Activated naive CD4-positive, alpha-beta T cell treated with anti-CD3 and anti-CD28 coated beads for 36 hours (primary cell): ENCODE results near the gene SLC47A1. TPM values are rescaled to one million over a fixed set of nuclear protein-coding genes. Genes with fewer than 3 reads are reported as not detected.
"Not testable (repeated sequence)": the region's sequence is repeated elsewhere in the genome, so short reads cannot be mapped to it uniquely, and the experiment has no call there.

Experiments used
- CTCF ChIA-PET: fragments of 350-600 bp; sonication (Branson Sonifier 250); formaldehyde crosslinking; loops from one replicate; lab custom pipeline; 2021; ENCODE audit warnings: antibody characterized with exemption; lab: Charles Lee
- DNase-seq: peaks from one replicate; pipeline ENCODE4 v3.0.0-alpha.2; 2020
- H3K27ac Mint-ChIP-seq: one replicate; pipeline ENCODE4 v1.8.0; 2021; ENCODE audit warnings: mild to moderate bottlenecking, mixed read lengths
- H3K27me3 Mint-ChIP-seq: one replicate; pipeline ENCODE4 v1.8.0; 2021; ENCODE audit warnings: low read depth, mixed read lengths
- H3K36me3 Mint-ChIP-seq: one replicate; pipeline ENCODE4 v1.8.0; 2021; ENCODE audit warnings: low read depth, mixed read lengths
- H3K4me1 Mint-ChIP-seq: one replicate; pipeline ENCODE4 v1.8.0; 2021; ENCODE audit warnings: low read depth, mixed read lengths
- H3K4me3 Mint-ChIP-seq: one replicate; pipeline ENCODE4 v1.8.0; 2021; ENCODE audit warnings: mild to moderate bottlenecking, moderate library complexity, mixed read lengths
- H3K9me3 Mint-ChIP-seq: one replicate; pipeline ENCODE4 v1.8.0; 2021; ENCODE audit warnings: mixed read lengths
- intact Hi-C: fragments of 100-400 bp; cut with micrococcal nuclease; formaldehyde crosslinking; loops from one replicate; pipeline ENCODE4 v1.15.1; 2023
- total RNA-seq, 2 experiments: library from RNA; stranded (reverse); gene quantifications; one replicate each; pipeline ENCODE4 v1.2.3, GENCODE V29; 2021

Gene SLC47A1
- total RNA-seq, 2 experiments from 2014 or later = 0.30 to 0.33 TPM

DNA sequence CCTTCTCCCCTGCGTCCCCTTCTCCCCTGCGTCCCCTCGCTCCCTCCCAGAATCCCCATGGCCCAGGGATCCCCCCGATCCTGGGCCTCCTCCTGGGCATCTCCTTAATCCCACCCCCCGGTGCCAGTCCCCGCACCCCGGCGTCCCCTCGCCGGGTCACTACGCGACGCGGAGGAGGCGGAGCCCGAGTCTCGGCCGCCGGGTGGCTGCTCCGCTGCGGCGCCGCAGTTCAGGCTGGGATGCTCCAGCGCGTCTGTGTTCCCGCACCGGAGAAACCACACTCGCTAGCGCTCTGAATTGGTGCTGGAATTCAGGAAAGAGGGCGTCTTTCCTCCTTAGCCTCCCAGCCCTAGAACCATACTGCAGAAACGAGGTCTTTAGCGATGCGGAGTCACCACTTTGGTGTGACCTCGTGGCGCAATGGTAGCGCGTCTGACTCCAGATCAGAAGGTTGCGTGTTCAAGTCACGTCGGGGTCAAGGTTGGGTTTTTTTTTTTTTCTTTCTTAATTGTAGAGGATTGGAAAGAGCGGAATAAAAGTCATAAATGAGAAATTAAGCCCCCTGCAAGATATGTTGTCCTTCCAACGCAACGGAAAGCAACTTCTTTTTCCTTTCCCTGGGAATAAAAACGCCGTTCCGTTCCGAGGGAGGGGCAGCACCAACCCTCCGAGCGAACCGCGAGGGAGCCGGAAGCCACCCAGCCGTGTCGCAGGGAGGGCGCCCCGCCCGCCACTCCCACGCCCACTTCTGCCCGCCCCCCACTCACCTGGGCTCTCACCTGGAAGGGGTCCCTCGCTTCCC lies 25.7 kb upstream of the SLC47A1 start:
- Mint-ChIP-seq H3K9me3 (no peaks in the 10 kb centered on the region), H3K27ac (peak overlapping the region; percentile 93), H3K36me3 (peaks cover 3% of the 10 kb centered on the region), H3K4me3 (peak overlapping the region; percentile 80), H3K27me3 (peaks cover 3% of the 10 kb centered on the region), H3K4me1 (peaks cover 7% of the 10 kb centered on the region)
- intact Hi-C loops = loop anchor here (1.0 to 5.0 kb wide), 3 partner anchors 131 to 469 kb away; partner anchors contain the start of genes AKAP10, B9D1 and MAPK7
- DNase-seq = peak; percentile 90
- CTCF ChIA-PET = no interaction called here

DNA sequence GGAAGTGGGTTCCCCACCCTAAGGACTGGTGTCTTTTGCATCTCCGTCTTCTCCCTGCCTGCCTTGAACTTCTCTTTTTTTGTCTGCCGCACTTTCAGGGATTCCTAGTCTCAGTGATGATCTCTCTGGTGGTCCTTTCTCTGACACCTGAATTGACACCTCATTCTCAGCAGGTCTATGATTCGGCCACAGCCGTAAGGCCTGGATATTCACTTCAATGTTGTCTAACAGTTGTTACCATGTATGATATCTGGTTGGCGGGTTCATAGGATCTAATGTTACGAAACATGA lies 25.1 kb upstream of the SLC47A1 start:
- CTCF ChIA-PET = no interaction called here
- intact Hi-C loops = loop anchor here (2.0 to 5.0 kb wide), 2 partner anchors 131 to 468 kb away; partner anchors contain the start of genes AKAP10 and MAPK7
- Mint-ChIP-seq H3K4me3 (peak overlapping the region; percentile 80), H3K36me3 (peaks cover 3% of the 10 kb centered on the region), H3K4me1 (peaks cover 7% of the 10 kb centered on the region), H3K27ac (peak overlapping the region; percentile 79), H3K9me3 (no peaks in the 10 kb centered on the region), H3K27me3 (peaks cover 3% of the 10 kb centered on the region)
- DNase-seq = no peak

DNA sequence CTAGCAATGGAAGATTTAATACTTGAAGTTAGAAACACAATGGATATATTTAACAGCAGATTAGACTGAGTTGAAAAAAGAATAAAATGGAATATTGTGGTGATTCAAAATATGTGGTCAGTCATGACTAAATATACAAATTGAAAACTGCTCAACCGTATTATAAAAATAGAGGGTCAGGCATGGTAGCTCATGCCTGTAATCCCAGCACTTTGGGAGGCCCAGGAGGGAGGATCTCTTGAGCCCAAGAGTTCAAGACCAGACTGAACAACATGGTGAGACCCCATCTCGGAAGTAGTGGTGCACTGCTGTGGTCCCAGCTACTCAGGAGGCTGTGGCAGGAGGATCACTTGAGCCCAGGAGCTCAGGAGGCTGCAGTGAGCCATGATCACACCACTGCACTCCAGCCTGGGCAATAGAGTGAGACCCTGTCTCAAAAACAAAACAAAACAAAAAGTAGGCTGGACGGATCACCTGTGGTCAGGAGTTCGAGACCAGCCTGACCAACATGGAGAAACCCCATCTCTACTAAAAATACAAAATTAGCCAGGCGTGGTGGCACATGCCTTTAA lies 24.3 kb upstream of the SLC47A1 start:
- not testable (repeated sequence) for H3K36me3 Mint-ChIP-seq, H3K4me1 Mint-ChIP-seq, H3K9me3 Mint-ChIP-seq, H3K27ac Mint-ChIP-seq, H3K4me3 Mint-ChIP-seq, DNase-seq, H3K27me3 Mint-ChIP-seq
- CTCF ChIA-PET = interaction anchor here (0.6 kb wide), 1 partner anchor 15 kb away, joined by 3 read pairs; no protein-coding TSS in a partner anchor
- intact Hi-C loops = loop anchor here (2.0 to 5.0 kb wide), 2 partner anchors 132 to 467 kb away; partner anchors contain the start of genes AKAP10 and MAPK7

DNA sequence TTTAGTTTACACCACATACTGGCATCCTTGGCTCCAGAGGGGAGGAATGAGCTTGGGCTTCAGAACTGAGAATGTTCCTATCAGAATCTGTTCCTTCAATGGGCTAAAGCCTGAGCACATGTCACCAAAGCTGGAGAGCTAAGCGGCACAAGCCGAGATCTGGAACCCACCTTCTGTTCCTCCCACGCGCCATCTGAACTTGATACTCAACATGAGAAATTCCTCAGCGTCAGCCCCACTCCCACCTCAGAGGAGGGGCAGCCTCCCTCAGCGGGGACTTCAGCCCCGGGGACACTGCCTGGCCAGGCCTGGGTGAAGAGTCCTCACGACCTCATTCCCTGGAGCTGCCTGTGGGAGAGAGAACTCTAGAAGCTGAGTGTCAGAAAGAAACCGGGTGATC lies 22.8 kb upstream of the SLC47A1 start:
- no peak overlapping the region for H3K4me3 Mint-ChIP-seq
- CTCF ChIA-PET = interaction anchor here (1.5 to 4.2 kb wide), 2 partner anchors 138 to 253 kb away, joined by 3 to 75 read pairs; partner anchors contain the start of gene ALDH3A2
- intact Hi-C loops = no loop called here
- peaks cover 3% of the 10 kb centered on the region for H3K27me3 Mint-ChIP-seq
- DNase-seq = no peak
- H3K36me3 Mint-ChIP-seq = peaks cover 3% of the 10 kb centered on the region
- H3K4me1 Mint-ChIP-seq = peaks cover 7% of the 10 kb centered on the region
- no peaks in the 10 kb centered on the region for H3K9me3 Mint-ChIP-seq
- no peak overlapping the region for H3K27ac Mint-ChIP-seq

DNA sequence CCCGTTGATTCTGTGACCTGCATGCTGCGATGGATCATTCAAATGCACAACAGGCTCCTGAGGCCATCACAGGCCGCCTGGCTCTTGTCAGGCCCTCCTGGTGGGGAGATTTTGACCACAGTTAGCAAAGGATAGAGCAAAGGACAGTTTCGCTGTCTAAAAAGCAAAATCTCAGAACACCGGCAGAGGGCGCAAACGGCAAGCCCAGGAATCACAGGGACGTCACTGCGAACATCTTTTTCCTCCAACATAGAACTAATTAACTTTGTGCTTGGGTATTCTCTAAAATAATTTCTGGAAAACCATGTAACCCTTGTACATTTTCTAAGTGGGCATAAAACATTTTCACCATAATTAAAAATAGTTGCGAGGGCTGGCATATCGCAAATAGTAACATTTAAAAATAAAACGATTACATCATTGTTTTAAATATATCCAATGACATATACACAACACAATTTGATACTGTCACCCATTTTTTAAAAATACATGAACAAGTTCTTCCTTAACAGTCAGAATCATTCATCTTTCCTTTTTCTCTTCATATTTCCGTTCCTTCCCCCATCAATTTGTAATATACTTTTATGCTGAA lies 19.7 kb upstream of the SLC47A1 start:
- peak; percentile 80 for DNase-seq
- H3K9me3 Mint-ChIP-seq = no peaks in the 10 kb centered on the region
- H3K27me3 Mint-ChIP-seq = no peaks in the 10 kb centered on the region
- no peaks in the 10 kb centered on the region for H3K4me1 Mint-ChIP-seq
- intact Hi-C loops = loop anchor here (1.0 kb wide), 3 partner anchors 132 to 252 kb away; no protein-coding TSS in a partner anchor
- no peak overlapping the region for H3K27ac Mint-ChIP-seq
- CTCF ChIA-PET = interaction anchor here (0.7 to 4.2 kb wide), 14 partner anchors 20 to 257 kb away, joined by 3 to 75 read pairs (median 4); partner anchors contain the start of genes ALDH3A2 and SLC47A1
- no peaks in the 10 kb centered on the region for H3K36me3 Mint-ChIP-seq
- no peak overlapping the region for H3K4me3 Mint-ChIP-seq

DNA sequence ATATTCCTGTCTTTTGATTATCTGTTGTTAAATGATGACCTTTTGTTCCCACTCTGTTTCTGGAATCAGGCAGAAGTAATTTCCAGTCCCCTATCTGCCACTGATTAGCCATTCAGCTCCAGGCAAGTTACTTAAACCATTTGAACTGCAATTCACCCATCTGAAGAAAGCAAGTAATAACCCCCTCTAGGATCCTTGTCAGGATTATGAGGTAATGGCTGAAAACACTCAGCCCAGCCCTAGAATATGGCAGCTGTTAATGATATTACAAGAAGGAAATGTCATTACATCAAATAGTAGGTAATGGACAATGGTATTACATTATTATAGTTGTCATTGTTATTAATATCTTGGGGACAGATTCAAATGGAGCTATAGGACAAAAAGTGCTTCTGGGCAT lies 16.0 kb upstream of the SLC47A1 start:
- intact Hi-C loops = no loop called here
- Mint-ChIP-seq H3K27me3 (no peaks in the 10 kb centered on the region), H3K4me1 (peaks cover 12% of the 10 kb centered on the region), H3K4me3 (no peak overlapping the region), H3K36me3 (no peaks in the 10 kb centered on the region), H3K9me3 (no peaks in the 10 kb centered on the region), H3K27ac (no peak overlapping the region)
- DNase-seq = no peak
- CTCF ChIA-PET = interaction anchor here (2.5 to 3.9 kb wide), 2 partner anchors 245 to 249 kb away, joined by 19 to 20 read pairs; no protein-coding TSS in a partner anchor

DNA sequence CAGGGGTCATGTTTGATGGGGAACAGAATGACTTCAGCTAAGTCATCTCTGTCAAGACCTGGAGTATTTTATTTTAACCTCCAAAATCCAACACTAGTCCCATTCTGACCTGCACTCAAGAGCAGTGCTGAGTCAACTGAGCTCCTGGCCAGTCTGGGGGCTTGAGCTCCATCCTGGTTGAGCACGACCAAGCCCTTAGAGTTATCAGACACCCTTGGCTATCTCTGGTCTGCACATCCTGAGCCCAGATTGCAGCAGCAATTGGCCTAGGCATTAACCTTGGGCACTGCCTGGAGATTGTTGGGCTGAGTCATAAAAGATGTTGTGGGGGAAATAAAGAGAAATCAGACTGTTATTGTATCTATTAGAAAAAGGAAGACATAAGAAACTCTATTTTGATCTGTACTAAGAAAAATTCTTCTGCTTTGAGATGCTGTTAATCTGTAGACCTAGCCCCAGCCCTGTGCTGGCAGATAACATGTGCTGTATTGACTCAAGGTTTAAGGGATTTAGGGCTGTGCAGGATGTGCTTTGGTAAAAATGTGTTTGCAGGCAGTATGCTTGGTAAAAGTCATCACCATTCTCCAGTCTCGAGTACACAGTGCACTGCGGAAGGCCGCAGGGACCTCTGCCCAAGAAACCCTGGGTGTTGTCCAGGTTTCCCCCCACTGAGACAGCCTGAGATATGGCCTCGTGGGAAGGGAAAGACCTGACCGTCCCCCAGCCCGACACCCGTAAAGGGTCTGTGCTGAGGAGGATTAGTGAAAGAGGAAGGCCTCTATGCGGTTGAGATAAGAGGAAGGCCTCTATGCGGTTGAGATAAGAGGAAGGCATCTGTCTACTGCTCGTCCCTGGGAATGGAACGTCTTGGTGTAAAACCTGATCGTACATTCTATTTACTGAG lies 14.0 kb upstream of the SLC47A1 start:
- CTCF ChIA-PET = interaction anchor here (1.0 kb wide), 1 partner anchor 247 kb away, joined by 3 read pairs; no protein-coding TSS in a partner anchor
- not testable (repeated sequence) for H3K27me3 Mint-ChIP-seq, H3K9me3 Mint-ChIP-seq, H3K4me3 Mint-ChIP-seq, DNase-seq, H3K27ac Mint-ChIP-seq, H3K36me3 Mint-ChIP-seq
- intact Hi-C loops = loop anchor here (10.0 kb wide), 1 partner anchor 55 kb away; no protein-coding TSS in a partner anchor
- peaks cover 12% of the 10 kb centered on the region for H3K4me1 Mint-ChIP-seq

DNA sequence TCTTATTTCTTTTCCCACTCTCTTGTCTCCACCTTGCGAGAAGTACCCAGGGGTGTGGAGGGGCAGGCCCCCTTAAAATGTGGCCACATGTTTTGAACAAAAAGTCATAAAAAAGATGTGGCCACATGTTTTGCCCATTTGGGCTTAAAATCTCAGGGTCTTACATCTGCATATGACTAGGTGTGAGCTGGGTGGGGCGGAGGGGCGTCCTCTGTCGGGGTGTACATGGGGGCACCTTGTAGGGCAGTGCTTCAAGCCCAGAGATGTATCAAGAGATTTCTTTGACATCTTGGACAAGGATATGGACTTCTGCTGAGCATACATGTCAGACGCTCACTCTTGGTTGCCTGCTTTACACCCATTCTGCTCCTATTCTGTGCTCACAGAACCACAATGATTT lies 13.0 kb upstream of the SLC47A1 start:
- DNase-seq = no peak
- no peak overlapping the region for H3K27ac Mint-ChIP-seq
- peaks cover 12% of the 10 kb centered on the region for H3K4me1 Mint-ChIP-seq
- H3K4me3 Mint-ChIP-seq = no peak overlapping the region
- CTCF ChIA-PET = interaction anchor here (1.9 kb wide), 1 partner anchor 243 kb away, joined by 10 read pairs; no protein-coding TSS in a partner anchor
- no peaks in the 10 kb centered on the region for H3K27me3 Mint-ChIP-seq
- no peaks in the 10 kb centered on the region for H3K9me3 Mint-ChIP-seq
- no peaks in the 10 kb centered on the region for H3K36me3 Mint-ChIP-seq
- intact Hi-C loops = loop anchor here (10.0 kb wide), 1 partner anchor 54 kb away; no protein-coding TSS in a partner anchor

DNA sequence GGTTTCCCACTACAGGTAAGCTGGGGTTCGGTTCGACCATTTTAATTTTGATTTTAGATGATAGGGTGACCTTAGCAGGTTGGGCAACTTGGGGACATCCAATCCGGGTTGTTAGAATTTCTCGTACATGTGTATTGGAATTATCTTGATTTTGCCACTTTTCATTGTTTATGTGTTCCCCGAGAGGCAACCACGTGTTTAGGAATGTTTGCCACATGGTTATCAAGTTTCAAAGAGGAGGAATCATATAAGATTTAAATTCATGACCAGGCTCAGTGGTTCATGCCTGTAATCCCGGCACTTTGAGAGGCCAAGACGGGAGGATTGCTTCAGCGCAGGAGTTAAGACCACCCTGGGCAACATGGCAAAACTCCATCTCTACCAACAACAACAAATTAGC lies 10.0 kb upstream of the SLC47A1 start:
- intact Hi-C loops = loop anchor here (10.0 kb wide), 1 partner anchor 51 kb away; no protein-coding TSS in a partner anchor
- CTCF ChIA-PET = no interaction called here
- peaks cover 12% of the 10 kb centered on the region for H3K4me1 Mint-ChIP-seq
- H3K36me3 Mint-ChIP-seq = no peaks in the 10 kb centered on the region
- H3K27me3 Mint-ChIP-seq = peaks cover 5% of the 10 kb centered on the region
- no peak overlapping the region for H3K4me3 Mint-ChIP-seq
- no peaks in the 10 kb centered on the region for H3K9me3 Mint-ChIP-seq
- no peak for DNase-seq
- H3K27ac Mint-ChIP-seq = no peak overlapping the region

DNA sequence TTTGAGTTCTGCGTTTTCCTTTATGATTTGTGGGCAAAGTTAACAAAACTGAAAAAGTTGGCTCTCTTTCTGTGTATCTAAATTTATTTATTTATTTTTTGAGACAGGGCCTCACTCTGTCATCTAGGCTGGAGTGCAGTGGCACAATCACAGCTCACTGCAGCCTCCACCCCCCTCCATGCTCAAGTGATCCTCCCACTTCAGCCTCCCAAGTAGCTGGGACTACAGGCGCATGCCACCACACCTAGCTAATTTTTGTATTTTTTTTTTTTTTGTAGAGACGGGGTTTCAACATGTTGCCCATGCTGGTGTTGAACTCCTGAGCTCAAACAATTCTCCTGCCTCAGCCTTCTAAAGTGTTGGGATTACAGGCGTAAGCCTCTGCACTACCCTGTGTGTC lies 6.7 kb upstream of the SLC47A1 start:
- not testable (repeated sequence) for H3K9me3 Mint-ChIP-seq, H3K36me3 Mint-ChIP-seq, DNase-seq, H3K27ac Mint-ChIP-seq, H3K4me1 Mint-ChIP-seq, H3K4me3 Mint-ChIP-seq
- peaks cover 11% of the 10 kb centered on the region for H3K27me3 Mint-ChIP-seq
- intact Hi-C loops = loop anchor here (10.0 kb wide), 1 partner anchor 48 kb away; no protein-coding TSS in a partner anchor
- CTCF ChIA-PET = interaction anchor here (0.6 to 1.0 kb wide), 3 partner anchors 11 to 305 kb away, joined by 3 to 4 read pairs (median 4); no protein-coding TSS in a partner anchor

DNA sequence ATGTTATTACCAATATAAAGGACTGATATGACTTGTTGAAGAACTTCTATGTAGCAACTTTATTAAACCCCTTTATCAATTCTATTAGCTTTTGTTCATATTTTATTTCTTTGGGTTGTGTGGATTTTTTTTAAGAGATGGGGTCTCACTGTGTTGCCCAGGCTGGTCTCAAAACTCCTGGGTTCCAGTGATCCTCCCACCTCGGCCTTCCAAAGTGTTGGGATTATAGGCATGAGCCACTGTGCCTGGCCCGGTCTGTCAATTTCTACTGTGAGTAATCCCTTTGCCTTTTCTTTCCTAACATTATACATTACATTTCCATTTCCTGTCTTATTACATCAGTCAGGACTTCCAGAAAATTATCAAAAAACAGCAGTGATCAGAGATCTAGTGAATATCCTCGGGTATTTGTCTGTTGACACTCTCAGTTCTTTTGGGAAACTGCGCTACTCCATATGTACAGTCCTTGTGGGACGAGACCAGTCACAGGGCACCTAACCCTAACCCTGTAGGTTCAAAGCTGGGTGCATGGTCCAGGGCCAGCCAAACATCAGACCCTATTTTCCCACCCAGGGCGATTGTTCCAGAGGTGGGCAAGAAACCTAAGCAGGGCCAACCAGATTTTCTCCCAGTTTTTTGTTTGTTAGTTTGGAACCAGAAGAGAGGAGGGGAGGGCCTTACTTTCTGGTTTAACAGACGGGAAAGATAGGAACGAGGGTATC lies 1.7 kb upstream of the SLC47A1 start:
- Mint-ChIP-seq H3K9me3 (no peaks in the 10 kb centered on the region), H3K27ac (no peak overlapping the region), H3K4me1 (peaks cover 12% of the 10 kb centered on the region), H3K36me3 (no peaks in the 10 kb centered on the region), H3K4me3 (no peak overlapping the region), H3K27me3 (peaks cover 33% of the 10 kb centered on the region)
- CTCF ChIA-PET = no interaction called here
- intact Hi-C loops = no loop called here
- DNase-seq = no peak
